HG03432 (cell line): ENCODE results near the gene SHISAL2A.
"Not testable (repeated sequence)": the region's sequence is repeated elsewhere in the genome, so short reads cannot be mapped to it uniquely, and the experiment has no call there.

Source experiments
- ATAC-seq: cut with Tn5 transposase; IDR thresholded peaks from one replicate; pipeline ENCODE4 v1.9.1; 2021; ENCODE audit warnings: mild to moderate bottlenecking, moderate library complexity; ENCODE audit not compliant: unreplicated experiment

Gene SHISAL2A

GRCh38 chr1:52680353-52680752, 47.4 kb downstream of the SHISAL2A start:
- ATAC-seq: no peak

GRCh38 chr1:52681136-52681535, 48.2 kb downstream of the SHISAL2A start:
- ATAC-seq: no peak

- no peak for ATAC-seq
These were observed 50.5 kb downstream of the SHISAL2A start for GRCh38 chr1:52683367-52683940.

- no peak for ATAC-seq
These were observed 51.6 kb downstream of the SHISAL2A start for GRCh38 chr1:52684545-52684944.

- peak; percentile 84 for ATAC-seq
These were observed 53.3 kb downstream of the SHISAL2A start for GRCh38 chr1:52686261-52686751.

DNA sequence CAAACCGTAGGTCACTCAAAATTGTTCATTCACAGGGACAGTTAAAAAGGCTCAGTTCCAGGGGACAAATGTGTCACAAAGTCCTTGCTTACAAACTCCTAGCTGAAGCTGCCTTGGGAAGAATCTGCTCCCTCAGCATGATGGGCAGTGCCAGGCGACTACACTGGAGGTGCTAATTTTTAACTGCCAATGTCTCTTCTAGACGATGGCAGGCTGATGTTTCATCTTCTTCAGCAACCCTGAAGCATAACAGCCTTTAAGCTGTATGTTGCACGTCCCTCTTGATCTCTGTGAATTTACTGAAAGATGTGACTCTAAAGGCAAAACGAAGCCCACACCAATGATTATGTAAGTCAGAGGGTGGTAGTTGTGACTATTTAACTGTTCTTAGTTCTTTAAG, 53.9 kb downstream of the SHISAL2A start:
- no peak for ATAC-seq

- no peak for ATAC-seq
These were observed 58.9 kb downstream of the SHISAL2A start for GRCh38 chr1:52691821-52692220.

DNA sequence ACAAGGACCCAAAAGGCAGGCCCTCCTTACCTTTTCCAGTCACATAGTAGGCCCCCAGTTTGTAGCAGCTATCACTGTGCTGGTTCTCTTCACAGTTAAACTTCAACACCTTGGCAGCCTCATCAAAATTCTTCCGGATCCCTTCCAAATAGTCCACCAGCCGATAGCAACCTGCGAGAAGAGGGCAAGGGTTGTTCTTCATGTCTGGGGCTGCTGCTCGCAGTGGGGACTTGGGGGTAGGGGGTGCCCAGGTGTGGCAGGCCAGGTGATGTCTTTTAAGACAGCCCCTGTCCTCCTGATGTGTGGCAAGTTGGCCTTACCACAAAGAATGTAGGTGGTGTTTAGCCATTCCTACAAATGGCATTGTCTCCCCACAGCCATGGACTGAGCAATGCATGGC, 59.7 kb downstream of the SHISAL2A start:
- no peak for ATAC-seq

DNA sequence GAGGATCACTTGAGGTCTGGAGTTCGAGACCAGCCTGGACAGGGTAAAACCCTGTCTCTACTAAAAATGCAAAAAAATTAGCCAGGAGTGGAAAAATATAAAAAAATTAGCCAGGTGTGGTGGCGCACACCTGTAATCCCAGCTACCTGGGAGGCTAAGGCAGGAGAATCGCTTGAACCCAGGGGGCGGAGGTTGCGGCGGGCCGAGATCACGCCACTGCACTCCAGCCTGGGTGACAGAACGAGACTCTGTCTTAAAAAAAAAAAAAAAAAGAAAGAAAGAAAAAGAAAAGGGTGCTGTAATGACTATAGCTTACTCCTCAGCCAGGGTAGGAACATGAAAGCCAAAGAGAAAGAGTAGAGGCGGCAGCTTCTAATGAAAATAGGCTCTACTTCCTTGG, 60.4 kb downstream of the SHISAL2A start:
- ATAC-seq: not testable (repeated sequence)

GRCh38 chr1:52693843-52694242, 60.9 kb downstream of the SHISAL2A start:
- ATAC-seq: no peak

- ATAC-seq: no peak
These were observed 62.7 kb downstream of the SHISAL2A start for GRCh38 chr1:52695627-52696026.

GRCh38 chr1:52697795-52698674, 65.1 kb downstream of the SHISAL2A start, which contains the start of gene COA7:
TSS of gene COA7 (minus strand) at chr1:52698347. CDS start at chr1:52698326, 21 bp downstream.
- ATAC-seq: peak; percentile 58

DNA sequence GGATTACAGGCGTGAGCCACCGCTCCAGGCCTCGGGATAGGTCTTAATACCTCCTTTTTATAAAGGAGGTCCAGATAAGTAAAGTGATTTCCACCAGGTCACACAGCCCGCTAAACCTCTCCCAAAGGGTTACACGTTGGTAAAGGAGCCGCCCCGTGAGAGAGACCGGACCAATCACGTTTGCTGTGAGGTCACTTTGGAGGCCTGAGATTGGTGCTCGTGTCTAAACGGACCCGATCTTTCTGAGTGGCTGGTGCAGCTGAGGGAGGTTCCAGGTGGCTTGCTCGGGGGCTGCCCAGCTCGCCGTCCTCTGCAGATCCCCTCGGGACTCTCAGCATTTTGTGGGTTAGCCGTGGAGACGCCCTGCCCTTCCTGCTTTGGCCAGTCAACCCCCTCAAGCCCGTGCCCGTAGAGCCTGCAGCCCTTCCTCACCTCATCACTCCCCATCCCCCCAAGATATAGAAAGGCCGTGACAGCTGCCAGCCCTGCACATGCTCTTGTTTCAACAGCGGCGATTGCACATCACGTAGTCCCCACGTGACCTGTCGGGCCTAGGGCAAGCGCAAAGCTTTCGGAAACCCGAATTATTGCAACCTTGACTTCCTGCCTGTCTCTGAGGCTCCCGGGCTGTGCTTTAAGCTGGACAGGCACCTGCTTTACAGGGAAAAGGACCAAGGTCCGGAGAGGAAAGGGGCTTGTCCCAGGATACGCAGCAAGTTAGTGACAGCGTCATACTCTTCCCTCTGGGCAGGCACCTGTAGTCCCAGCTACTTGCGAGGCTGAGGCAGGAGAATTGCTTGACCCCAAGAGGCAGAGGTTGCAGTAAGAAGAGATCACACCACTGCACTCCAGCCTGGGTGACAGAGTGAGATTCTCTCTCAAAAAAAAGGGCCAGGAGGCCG, 70.2 kb downstream of the SHISAL2A start:
- peak; percentile 85 for ATAC-seq

DNA sequence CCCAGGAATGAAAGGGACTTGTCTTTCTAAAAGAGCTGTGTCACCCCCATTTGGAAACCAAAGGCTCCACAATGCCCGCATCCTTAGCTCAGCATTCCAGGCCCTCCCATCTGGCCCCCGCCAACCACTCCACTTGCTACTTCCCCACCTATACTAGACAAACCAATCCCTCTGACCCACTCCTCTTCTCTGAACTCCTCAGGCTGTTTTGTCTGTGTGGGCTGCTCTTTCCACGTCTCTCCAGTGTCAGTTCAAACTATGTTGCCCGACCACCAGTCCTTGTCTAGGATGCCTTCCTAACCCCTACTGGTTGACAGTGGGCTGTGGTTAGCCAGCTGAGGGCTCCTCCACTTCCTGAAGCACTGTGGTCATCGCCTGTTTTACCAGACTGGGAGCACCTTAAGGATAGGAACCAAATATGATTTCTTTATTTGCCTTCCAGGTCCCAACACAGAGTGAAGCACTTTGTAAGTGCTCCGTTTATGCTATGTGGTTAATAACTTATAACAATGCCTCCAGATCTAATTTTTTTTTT, 73.2 kb downstream of the SHISAL2A start:
- no peak for ATAC-seq
